ENCODE data around the gene FN1.

DNA sequence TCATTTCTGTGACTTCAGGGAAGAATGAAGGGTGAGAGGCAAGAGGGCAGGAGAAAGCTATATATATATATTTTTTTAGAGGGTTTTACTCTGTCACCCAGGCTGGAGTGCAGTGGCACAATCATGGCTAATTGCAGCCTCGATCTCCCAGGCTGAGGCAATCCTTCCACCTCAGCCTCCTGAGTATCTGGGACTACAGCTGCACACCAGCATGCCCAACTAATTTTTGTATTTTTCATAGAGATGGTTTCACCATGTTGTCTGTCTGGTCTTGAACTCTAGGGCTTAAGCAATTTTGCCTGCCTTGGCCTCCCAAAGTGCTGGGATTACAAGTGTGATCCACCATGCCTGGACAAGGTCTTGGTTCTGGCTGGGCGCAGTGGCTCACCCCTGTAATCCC lies 120.6 kb downstream of the FN1 start:
- TF ChIP-seq CTCF (tag by site-specific recombination; IDR thresholded peaks at IDR 0.05): no peak
- no peak for TF ChIP-seq ZNF777 (tag by site-specific recombination; IDR thresholded peaks at IDR 0.05; ENCODE audit: borderline replicate concordance)
- no peak for TF ChIP-seq ZBTB7A (tag by site-specific recombination; IDR thresholded peaks at IDR 0.05; ENCODE audit: low read depth)
